ENCODE measurements around the gene UNC93A.
"Not testable (repeated sequence)": the region's sequence is repeated elsewhere in the genome, so short reads cannot be mapped to it uniquely, and the experiment has no call there.

Gene UNC93A

DNA sequence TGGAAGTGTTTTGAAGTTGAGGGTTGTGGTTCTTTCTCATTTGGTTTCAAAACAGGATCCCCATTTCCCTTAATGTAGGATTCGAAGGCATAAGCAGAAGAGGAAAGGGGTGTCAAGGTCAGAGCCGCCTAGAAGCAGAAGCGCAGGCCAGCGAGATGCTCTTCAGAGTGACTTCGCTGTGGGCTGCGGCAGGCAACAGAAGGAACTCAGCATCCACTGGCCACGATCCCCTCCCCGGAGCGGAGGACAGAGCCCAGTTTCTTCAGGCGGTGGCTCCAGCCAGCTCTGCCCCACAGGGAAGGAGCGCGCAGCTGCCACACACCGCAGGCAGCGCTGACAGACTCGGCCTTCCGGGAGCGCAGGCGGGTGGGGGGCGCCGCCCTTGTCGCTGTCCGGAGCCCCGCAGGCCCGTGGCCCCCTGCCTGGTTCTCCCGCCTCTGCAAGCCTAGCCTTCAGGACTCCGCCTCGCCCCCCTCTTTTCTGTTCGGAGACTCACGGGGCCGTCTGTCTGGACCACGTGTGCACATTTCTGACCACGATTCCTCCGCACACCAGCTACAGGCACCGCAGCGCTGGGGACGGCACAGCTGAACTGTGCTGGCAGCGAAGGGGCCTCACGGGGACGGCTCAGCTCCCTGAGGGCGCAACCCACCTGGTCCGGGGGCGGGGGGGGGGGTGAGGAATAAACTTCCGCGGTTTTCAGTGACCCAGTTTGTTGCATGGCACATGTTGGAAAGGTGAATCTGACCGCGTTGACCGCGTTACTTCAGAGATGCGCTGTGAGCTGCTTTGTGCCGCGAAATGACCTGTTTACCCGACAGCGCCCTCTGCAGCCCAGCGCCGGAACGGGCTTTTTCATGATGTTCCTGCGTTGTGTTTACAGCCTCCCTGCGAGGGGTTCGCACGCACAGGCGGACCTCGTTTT, 59.9 kb downstream of the UNC93A start:
- H3K27ac ChIP-seq = no peak overlapping the region
- ChIA-PET CTCF (interaction anchor here (0.6 to 1.2 kb wide), 9 partner anchors 19 to 505 kb away, joined by 3 to 6 read pairs (median 4); no protein-coding TSS in a partner anchor), POLR2A (ENCODE audit: low non-redundant PET) (no interaction called here)
- peak; percentile 41 for DNase-seq (ENCODE audit: low spot score)
- TF ChIP-seq, protein P1, sequence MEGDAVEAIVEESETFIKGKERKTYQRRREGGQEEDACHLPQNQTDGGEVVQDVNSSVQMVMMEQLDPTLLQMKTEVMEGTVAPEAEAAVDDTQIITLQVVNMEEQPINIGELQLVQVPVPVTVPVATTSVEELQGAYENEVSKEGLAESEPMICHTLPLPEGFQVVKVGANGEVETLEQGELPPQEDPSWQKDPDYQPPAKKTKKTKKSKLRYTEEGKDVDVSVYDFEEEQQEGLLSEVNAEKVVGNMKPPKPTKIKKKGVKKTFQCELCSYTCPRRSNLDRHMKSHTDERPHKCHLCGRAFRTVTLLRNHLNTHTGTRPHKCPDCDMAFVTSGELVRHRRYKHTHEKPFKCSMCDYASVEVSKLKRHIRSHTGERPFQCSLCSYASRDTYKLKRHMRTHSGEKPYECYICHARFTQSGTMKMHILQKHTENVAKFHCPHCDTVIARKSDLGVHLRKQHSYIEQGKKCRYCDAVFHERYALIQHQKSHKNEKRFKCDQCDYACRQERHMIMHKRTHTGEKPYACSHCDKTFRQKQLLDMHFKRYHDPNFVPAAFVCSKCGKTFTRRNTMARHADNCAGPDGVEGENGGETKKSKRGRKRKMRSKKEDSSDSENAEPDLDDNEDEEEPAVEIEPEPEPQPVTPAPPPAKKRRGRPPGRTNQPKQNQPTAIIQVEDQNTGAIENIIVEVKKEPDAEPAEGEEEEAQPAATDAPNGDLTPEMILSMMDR (conservative IDR thresholded peaks at IDR 0.05; ENCODE audit: low read depth) = peak; percentile 60

DNA sequence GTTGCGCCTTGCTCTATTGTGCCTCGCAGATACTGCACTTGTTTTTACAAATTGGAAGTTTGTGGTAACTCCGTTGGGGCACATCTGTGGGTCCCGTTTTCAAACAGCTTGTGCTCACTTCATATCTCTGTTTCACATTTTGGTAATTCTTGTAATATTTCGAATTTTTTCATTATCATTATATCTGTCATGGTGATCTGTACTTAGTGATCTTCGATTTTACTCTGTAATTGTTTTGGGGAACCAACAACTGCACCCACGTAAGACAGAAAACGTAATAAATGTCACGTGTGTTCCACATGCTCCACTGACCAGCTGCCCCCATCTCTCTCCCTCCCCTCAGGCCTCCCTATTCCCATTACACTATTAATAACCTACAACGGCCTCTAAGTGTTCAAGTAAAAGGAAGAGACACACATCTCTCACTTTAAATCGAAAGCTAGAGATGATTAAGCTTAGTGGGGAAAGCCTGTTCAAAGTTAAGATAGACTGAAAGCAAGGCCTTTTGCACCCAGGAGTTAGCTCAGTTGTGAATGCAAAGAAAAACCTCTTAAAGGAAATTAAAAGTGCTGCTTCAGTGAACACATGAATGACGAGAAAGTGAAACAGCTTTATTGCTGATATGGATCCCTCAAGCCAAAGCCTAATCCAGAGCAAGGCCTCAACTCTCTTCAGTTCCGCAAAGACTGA, 60.7 kb downstream of the UNC93A start:
- no peak for DNase-seq (ENCODE audit: low spot score)
- CTCF ChIA-PET = interaction anchor here (0.6 to 1.4 kb wide), 7 partner anchors 18 to 191 kb away, joined by 3 to 6 read pairs (median 3); no protein-coding TSS in a partner anchor
- TF ChIP-seq, protein P1 (conservative IDR thresholded peaks at IDR 0.05; ENCODE audit: low read depth) = peak; percentile 30; the same call in 1 of the 2 replicates
- no peak overlapping the region for H3K27ac ChIP-seq
- POLR2A ChIA-PET (ENCODE audit: low non-redundant PET) = no interaction called here

DNA sequence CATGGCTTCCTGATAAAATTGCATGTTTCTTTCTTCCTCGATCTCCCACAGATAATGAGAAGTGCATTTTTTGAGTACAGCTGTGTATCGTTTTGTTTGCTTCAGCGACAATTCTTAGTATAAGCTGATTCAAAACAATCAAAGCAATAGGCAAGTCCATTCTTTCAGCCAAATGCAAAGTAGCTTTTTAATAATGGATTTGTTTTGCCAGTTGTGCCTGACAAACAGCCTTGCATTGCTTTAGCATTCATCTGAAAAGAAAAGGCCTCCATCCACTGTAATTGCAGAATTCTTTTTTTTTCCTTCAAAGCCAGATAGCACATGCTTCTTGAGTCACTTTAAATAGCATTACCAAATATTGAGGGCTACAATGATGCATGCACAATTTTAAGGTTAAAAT, 65.8 kb downstream of the UNC93A start:
- CTCF ChIA-PET = interaction anchor here (0.7 kb wide), 2 partner anchors 377 to 582 kb away, joined by 3 read pairs; no protein-coding TSS in a partner anchor
- DNase-seq (ENCODE audit: low spot score) = no peak
- TF ChIP-seq, protein P1 (conservative IDR thresholded peaks at IDR 0.05; ENCODE audit: low read depth) = no peak
- no peak overlapping the region for H3K27ac ChIP-seq
- POLR2A ChIA-PET (ENCODE audit: low non-redundant PET) = no interaction called here

DNA sequence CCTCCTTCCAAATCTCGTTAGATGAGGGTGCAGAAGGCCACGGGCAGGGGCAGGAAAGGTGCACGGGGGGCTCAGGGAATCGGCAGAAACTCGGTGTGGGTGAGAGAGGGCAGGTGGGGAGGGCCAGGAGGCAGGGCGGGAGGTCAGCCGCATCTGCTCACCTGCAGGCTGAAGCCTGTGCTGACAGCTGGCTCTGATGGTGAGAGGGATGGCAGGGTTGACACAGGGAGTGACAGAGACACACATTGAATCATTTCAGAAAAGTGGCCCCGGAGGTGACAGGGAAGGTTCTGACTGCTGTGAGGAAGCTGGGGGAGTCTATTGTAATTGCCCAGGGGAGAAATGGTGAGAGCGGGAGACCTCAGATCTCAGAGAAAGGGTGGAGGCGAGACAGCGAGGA, 67.3 kb downstream of the UNC93A start:
- CTCF ChIA-PET; DNase-seq (ENCODE audit: low spot score); H3K27ac ChIP-seq; POLR2A ChIA-PET (ENCODE audit: low non-redundant PET): not testable (repeated sequence)

DNA sequence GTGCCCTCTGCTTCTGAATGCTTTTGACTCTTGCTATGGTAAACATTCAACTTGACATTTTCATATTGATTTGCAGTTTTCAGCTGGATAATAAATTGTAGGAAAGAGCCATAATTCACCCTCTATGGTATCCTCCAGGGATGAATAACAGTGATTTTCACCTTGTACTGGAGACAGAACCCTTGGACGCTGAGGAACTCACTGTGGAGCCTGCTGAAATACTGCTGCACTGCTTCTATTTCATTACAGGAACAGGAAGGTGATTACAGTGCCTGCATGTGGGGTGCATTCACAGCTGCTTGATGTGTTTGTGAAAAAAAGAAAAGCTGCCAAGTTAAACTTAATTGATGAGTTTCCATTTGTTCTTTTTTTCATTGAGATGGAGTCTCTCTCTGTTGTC, 70.1 kb downstream of the UNC93A start:
- H3K27ac ChIP-seq; DNase-seq (ENCODE audit: low spot score); CTCF ChIA-PET; POLR2A ChIA-PET (ENCODE audit: low non-redundant PET): not testable (repeated sequence)

Measured in RWPE1 (cell line).